D721Med (cell line): ENCODE data around the gene DPP6.
"Not testable (repeated sequence)": the region's sequence is repeated elsewhere in the genome, so short reads cannot be mapped to it uniquely, and the experiment has no call there.

Experiments
- DNase-seq: peaks from one replicate; pipeline ENCODE4 v3.0.0; 2011; ENCODE audit warnings: low spot score; ENCODE audit not compliant: insufficient read length
- FAIRE-seq: peaks from 2 replicates; lab custom pipeline; 2011; peaks lifted over from hg19 to GRCh38; lab: Jason Lieb, UNC

DPP6 gene

DNA sequence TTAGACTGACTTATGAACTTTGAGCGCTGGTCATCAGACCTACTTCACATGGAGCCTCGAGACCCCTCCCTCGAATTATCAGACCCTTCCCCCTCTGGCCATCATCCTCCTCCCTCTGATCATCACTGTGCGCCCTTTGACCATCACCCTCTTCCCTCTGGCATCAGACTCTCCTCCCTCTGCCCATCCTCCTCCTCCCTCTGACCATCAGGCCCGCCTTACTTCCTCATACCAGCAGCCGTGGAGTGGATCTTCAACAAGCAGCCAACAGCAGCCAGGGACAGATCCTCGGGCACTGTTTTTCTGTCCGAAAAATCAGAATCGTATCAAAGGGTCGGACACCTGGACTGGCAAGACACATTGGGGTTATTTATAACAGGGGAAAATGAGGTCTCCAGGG lies 70.5 kb downstream of the DPP6 start:
- not testable (repeated sequence) for FAIRE-seq, DNase-seq

DNA sequence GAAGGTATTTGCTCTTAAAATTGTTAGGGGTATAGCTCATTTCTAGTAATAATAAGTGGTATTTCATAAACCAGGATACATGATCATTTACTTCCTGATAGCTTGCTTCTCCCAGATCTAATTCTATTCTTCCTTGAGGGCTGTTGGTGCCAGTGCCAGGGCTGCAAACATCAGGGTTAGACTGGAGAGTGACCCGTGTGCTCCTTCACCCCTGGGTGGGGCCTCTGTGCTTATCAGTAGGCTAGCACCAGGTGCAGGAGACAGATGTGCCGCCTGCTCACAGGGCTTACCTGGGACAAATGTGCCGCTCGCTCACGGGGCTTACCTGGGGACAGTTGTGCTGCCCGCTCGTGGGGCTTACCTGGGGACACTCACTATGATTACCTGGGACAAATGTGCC lies 71.2 kb downstream of the DPP6 start:
- FAIRE-seq, DNase-seq: not testable (repeated sequence)

DNA sequence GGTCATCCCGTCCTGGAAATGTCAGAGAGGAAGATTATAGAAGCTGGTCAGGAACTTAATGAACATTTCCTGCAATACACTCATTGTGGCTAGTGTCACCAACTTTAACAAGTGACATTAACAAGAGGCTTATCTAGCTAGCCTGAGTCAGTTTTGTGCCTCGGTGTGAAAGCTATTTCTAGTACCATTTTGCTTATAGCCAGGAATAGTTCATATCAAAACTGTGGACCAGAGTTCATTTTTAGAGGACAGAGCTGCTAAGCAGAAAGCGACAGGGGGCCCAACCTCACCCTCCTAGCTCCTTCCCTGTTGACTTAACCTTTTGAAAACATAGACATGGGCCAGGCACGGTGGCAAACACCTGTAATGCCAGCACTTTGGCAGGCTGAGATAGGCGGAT lies 76.9 kb downstream of the DPP6 start:
- not testable (repeated sequence) for FAIRE-seq, DNase-seq

DNA sequence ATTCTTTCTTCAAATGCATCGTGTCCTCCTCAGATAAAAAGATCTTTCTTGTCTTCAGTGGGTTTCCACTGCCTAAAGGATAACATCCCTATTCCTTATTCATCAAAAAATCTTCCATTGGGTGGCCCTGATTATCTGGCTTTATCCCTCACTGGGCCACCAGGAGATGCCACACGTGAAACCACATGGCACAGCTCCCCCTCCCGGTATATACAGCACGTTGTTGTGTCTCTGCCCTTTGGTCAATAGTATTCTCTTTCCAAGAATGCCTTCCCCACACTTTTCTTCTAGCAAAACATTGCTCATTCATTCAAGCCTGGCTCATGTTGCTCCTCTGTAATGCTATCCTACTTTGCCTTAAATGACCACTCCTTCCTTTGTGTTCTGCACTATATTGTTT lies 80.4 kb downstream of the DPP6 start:
- not testable (repeated sequence) for FAIRE-seq, DNase-seq

DNA sequence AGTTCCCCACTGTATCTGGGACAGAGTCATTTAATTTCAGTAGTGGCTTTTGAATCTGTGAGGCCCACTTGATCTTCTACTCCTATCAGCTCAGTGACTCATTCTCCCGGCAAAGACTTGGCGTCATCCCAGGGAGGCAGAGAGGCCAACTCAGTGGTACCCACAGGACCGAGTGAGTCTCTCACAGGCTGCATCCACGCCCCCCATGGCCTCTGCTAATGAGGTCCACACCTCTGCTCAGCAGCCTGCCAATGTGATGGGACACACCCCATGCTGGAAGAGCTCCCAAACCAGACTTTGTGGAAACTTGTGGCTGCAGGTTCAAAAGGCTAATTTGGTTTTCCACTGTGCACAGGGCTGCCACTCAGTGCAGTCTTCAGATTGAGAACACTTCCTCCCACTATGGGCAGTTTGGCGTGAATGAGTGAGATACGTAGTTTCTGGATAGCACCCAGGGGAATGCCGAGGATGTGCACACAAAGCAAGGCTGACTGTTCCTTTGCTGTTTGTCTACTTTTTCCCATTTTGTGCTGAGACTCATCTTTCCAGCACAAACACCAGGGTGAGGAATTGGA lies 81.6 kb downstream of the DPP6 start:
- FAIRE-seq, DNase-seq: not testable (repeated sequence)

DNA sequence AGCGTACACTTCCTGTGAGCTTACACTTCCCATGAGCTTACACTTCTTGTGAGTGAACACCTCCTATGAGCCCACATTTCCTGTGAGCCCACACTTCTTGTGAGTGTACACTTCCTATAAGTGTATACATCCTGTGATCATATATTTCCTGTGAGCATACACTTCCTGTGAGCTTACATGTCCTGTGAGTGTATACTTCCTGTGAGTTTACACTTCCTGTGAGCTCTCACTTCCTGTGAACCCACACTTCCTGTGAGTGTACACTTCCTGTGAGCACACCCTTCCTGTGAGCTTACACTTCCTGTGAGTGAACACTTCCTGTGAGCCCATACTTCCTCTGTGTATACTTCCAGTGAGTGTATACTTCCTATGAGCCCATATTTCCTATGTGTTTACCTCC lies 82.5 kb downstream of the DPP6 start:
- DNase-seq, FAIRE-seq: not testable (repeated sequence)

DNA sequence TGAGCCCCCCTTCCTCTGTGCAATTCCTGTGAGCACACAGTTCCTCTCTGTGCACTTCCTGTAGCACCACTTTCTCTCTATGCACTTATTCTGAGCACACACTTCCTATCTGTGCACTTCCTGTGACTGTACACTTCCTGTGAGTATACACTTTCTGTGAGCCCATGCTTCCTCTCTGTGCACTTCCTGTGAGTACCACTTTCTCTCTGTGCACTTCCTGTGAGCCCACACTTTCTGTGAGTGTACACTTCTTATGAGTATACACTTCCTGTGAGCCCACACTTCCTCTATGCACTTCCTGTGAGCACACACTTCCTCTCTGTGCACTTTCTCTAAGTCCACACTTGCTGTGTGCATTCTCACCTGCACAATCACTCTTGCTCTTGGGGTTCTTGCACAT lies 83.4 kb downstream of the DPP6 start:
- DNase-seq, FAIRE-seq: not testable (repeated sequence)

DNA sequence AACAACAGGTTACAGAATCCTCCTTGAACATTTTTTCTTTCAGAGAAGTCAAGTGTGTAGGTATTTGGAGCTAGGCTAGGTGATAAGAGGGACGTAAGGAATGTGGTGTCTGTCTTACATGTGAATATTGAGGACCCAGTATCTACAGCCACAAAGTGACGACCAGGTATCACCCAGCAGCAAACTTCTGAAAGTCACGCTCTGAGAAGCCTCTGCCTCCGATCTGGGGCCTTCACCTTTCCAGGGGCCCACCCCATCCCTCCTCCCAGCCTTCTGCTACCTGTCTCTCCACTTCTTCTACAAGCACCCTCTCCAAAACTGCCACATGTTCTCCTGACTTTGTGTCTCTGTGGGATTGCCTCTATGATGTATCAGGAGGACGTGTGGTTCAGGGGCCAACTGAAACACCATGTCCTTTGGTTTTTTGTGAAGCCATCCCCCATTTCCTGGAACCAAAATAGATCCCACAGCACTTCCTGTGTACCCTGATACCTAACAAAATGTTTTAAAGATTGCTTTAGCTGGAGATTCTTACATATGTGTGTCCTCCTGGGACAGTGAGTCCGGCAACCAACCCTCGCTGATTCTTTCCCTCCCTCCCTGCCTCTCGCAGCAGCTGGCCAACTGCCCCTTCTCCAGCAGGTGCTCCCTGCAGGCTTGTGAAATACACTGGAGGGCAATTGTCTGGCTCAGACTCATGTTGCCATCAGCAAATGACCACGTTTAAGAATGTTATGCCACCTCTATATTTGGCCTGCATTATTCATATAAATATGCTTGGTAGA lies 93.9 kb downstream of the DPP6 start:
- not testable (repeated sequence) for FAIRE-seq, DNase-seq

DNA sequence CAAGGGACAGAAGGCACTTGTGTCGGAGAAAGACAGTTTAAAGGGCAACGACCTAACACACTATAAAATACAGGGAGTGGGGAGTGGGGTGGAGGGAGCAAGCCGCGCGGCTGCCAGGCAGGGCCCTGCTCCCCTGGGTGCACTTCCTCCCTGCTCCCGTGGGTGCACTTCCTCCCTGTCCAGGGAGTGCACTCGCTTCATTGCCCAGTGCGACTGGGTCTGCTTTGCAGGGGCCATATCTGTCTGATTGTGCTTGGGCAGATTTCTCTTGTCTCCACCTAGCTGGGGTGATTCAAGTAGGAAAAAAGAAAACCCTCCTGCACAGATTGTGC lies 94.5 kb downstream of the DPP6 start:
- FAIRE-seq, DNase-seq: not testable (repeated sequence)

DNA sequence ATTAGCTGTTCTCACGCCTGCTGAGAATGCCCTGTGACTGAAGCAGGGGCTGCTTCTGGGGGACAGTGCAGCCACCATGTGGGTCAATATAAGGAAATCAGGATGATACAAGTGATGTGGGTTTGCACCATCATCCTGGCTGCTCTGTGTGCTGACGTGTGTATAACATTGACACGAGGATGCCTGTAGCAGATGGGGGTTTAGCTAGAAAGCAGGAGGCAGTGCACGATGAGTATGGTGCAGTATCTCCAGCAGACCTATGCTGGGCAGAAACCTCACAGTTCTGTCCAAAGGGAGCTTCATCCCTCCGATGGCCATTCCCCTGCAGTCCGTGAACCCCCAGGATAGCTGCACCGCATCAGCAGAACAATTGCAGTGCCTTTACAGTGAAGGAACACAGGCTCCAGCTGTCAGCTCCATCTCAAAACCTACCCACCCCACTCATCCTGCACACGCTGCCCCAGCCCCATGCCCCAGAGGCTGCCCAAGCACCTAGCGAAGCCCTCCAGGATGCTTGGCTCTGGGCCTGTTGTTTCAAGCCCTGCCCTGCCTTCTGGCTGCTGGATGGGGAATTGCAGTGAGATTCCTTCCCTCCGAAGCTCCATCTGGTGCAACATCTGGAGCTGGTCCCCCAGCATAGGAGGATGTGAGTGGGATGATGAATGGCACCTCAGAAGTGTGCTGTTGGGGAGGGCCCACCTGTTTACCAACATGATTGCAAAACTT lies 96.8 kb downstream of the DPP6 start:
- FAIRE-seq, result peak; percentile 48
- DNase-seq, result not testable (repeated sequence)

DNA sequence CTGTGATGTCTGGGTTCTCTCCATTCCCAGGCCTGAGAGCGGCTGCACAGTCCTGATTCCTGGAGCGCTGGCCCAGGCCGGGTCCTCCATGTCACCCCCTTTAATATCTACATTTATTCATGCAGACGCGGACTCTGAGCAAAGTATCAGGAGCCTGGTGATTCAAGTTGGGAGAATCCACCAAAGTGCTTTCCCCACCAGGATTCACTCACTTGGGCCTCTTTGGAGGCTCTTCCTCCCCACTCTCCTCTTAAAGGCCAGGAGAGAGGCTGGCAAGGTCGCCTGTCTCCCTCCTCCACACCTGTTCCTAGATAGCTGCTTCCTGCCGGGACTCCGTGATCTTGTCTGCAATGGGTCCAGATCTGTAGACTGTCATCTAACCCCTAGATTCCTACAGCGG lies 98.5 kb downstream of the DPP6 start:
- not testable (repeated sequence) for DNase-seq, FAIRE-seq

DNA sequence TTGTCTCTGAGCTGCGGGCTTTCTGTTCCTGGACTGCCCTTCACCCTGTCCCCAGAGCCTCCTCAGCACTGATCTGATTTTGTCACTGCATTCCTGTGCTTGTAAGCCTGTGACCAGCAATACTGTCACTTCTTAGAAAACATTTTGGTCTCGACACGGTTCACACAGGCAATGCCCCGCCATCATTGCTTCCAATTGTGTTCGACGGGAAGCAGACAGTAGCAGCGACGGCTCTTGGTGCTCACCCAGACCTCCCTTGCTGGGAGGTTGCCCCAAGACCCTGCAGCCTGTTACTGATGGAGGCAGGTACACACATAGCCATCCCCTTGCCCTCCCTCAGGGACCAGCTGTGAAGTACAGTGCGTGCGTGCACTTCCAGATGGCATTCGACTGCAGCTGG lies 99.1 kb downstream of the DPP6 start:
- not testable (repeated sequence) for DNase-seq, FAIRE-seq

DNA sequence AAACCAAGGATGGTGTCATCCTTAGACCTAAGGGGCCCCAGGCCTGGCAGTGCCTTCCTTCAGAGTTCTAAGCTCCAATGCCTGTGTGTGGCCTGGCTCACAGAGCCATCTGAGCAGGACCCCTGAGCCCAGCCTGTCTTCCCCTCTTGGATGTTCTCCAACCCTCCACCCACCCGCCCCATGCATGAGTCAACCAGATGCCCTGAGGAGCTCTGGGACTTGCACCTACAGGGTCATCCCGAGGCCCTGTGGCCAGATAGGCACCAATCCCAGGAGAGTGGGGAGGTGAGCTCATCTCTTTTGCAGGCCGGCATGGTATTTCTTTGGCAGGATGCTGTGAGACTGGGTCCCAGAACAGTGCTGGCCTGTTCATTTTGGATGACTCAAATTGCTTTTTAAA lies 103.7 kb downstream of the DPP6 start:
- not testable (repeated sequence) for DNase-seq, FAIRE-seq

DNA sequence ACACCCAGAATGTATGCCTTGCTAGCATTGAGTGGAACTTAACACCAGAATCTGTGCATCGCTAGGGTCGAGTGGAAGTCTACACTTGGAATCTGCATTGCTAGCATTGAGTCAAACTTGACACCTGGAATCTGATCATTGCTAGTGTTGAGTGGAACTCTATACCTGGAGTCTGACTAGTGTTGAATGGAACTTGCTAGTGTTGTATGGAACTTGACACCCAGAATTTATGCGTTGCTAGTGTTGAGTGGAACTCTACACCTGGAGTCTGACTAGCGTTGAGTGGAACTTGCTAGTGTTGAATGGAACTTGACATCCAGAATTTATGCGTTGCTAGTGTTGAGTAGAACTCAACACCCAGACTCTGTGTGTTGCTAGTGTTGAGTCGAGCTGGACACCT lies 110.7 kb downstream of the DPP6 start:
- not testable (repeated sequence) for DNase-seq, FAIRE-seq

DNA sequence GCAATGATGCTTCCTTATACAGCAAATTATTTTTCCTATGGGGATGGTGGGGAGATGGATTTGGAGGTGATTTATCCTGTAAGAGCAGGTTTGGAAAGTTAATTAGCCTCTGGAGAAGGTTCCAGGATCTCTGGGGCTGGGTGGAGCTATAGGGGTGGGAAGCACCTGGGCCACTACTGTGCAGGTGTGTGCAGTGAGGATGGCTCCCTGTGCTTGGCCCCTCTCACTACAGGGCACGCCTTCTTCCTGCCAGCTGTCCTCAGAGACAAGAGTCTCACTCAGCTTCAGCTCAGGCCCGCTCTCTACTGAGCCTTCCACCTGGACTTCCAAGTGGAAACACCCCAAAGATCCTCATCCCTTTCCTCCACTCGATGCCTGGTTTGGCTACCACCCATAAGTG lies 111.4 kb downstream of the DPP6 start:
- not testable (repeated sequence) for FAIRE-seq, DNase-seq
